Measurements from ENCODE around the gene CPPED1.

- TF ChIP-seq POLR2AphosphoS5 (IDR thresholded peaks at IDR 0.05), result no peak
- TF ChIP-seq CTCF (IDR thresholded peaks at IDR 0.05), result no peak
- no peak for TF ChIP-seq POLR2A (IDR thresholded peaks at IDR 0.05)
- no peak for TF ChIP-seq EP300 (IDR thresholded peaks at IDR 0.05)
Measured at GRCh38 chr16:12721841-12722421, 81.8 kb downstream of the CPPED1 start.

Data from gastroesophageal sphincter (tissue), 3 donors.